ENCODE results near the gene PNMA6E. TPM values are rescaled to one million over a fixed set of nuclear protein-coding genes. Genes with fewer than 3 reads are reported as not detected.
A peak's percentile ranks its signal among the peaks of the same experiment; 100 is the strongest.

The PNMA6E gene
- total and polyA plus RNA-seq, 7 experiments from 2014 or later, result not detected

- no peaks in the 10 kb centered on the region for H3K36me3 Mint-ChIP-seq
- ChIA-PET CTCF (no interaction called here), POLR2A (no interaction called here)
- no peak for DNase-seq
- no peaks in the 10 kb centered on the region for H3K9me3 ChIP-seq (ENCODE audit: control insufficient read depth in 2 of 3, low read length in 3 of 3)
- intact Hi-C loops (cut with micrococcal nuclease), result no loop called here
- no peaks in the 10 kb centered on the region for H3K27me3 ChIP-seq (ENCODE audit: control insufficient read depth in 2 of 2, insufficient read depth in 2 of 2, low read length in 2 of 2)
- peaks cover 0 to 2% (median 0%) of the 10 kb centered on the region in 5 donors for H3K27me3 Mint-ChIP-seq
- no peak for ATAC-seq
- H3K4me3 Mint-ChIP-seq, result no peak overlapping the region
- no peaks in the 10 kb centered on the region for H3K36me3 ChIP-seq (ENCODE audit: control insufficient read depth in 2 of 3, insufficient read depth in 3 of 3, low read length in 3 of 3)
- H3K9me3 Mint-ChIP-seq, result peaks cover 0 to 5% (median 0%) of the 10 kb centered on the region in 11 donors
- no peaks in the 10 kb centered on the region for H3K4me1 Mint-ChIP-seq
- no peak overlapping the region for H3K27ac Mint-ChIP-seq
- no peak overlapping the region for H3K27ac ChIP-seq (ENCODE audit: low read depth, low read length)
- no peak overlapping the region for H3K4me3 ChIP-seq (ENCODE audit: low read length)
- H3K4me1 ChIP-seq (ENCODE audit: control insufficient read depth in 2 of 2, insufficient read depth in 2 of 2, low read length in 2 of 2), result no peaks in the 10 kb centered on the region
These were observed 41.3 kb upstream of the PNMA6E start for GRCh38 chrX:153442463-153442862.

GRCh38 chrX:153441981-153442380 lies 40.8 kb upstream of the PNMA6E start:
- H3K36me3 Mint-ChIP-seq, result no peaks in the 10 kb centered on the region
- no peak overlapping the region for H3K27ac Mint-ChIP-seq
- no peaks in the 10 kb centered on the region for H3K27me3 ChIP-seq (ENCODE audit: control insufficient read depth in 2 of 2, insufficient read depth in 2 of 2, low read length in 2 of 2)
- ChIA-PET POLR2A (interaction anchor here (0.6 kb wide), 1 partner anchor 145 kb away, joined by 3 read pairs; no protein-coding TSS in a partner anchor), CTCF (no interaction called here)
- H3K27me3 Mint-ChIP-seq, result peaks cover 0 to 2% (median 0%) of the 10 kb centered on the region in 5 donors
- H3K4me1 Mint-ChIP-seq, result no peaks in the 10 kb centered on the region
- no peaks in the 10 kb centered on the region for H3K36me3 ChIP-seq (ENCODE audit: control insufficient read depth in 2 of 3, insufficient read depth in 3 of 3, low read length in 3 of 3)
- ATAC-seq, result no peak
- no peak overlapping the region for H3K4me3 Mint-ChIP-seq
- peaks cover 0 to 5% (median 0%) of the 10 kb centered on the region in 11 donors for H3K9me3 Mint-ChIP-seq
- DNase-seq, result no peak
- intact Hi-C loops (cut with micrococcal nuclease), result no loop called here
- H3K9me3 ChIP-seq (ENCODE audit: control insufficient read depth in 2 of 3, low read length in 3 of 3), result no peaks in the 10 kb centered on the region
- H3K27ac ChIP-seq (ENCODE audit: low read depth, low read length), result no peak overlapping the region
- H3K4me3 ChIP-seq (ENCODE audit: low read length), result no peak overlapping the region
- H3K4me1 ChIP-seq (ENCODE audit: control insufficient read depth in 2 of 2, insufficient read depth in 2 of 2, low read length in 2 of 2), result no peaks in the 10 kb centered on the region

- Mint-ChIP-seq H3K27ac (no peak overlapping the region), H3K27me3 (peaks cover 0 to 2% (median 0%) of the 10 kb centered on the region in 5 donors), H3K4me1 (no peaks in the 10 kb centered on the region), H3K36me3 (no peaks in the 10 kb centered on the region), H3K4me3 (no peak overlapping the region), H3K9me3 (peaks cover 0 to 5% (median 0%) of the 10 kb centered on the region in 11 donors)
- no peaks in the 10 kb centered on the region for H3K4me1 ChIP-seq (ENCODE audit: control insufficient read depth in 2 of 2, insufficient read depth in 2 of 2, low read length in 2 of 2)
- intact Hi-C loops (cut with micrococcal nuclease), result no loop called here
- no peaks in the 10 kb centered on the region for H3K9me3 ChIP-seq (ENCODE audit: control insufficient read depth in 2 of 3, low read length in 3 of 3)
- H3K36me3 ChIP-seq (ENCODE audit: control insufficient read depth in 2 of 3, insufficient read depth in 3 of 3, low read length in 3 of 3), result no peaks in the 10 kb centered on the region
- ATAC-seq (no peak), DNase-seq (no peak)
- ChIA-PET CTCF (no interaction called here), POLR2A (interaction anchor here (0.6 kb wide), 1 partner anchor 146 kb away, joined by 3 read pairs; no protein-coding TSS in a partner anchor)
- H3K27me3 ChIP-seq (ENCODE audit: control insufficient read depth in 2 of 2, insufficient read depth in 2 of 2, low read length in 2 of 2), result no peaks in the 10 kb centered on the region
- no peak overlapping the region for H3K27ac ChIP-seq (ENCODE audit: low read depth, low read length)
- no peak overlapping the region for H3K4me3 ChIP-seq (ENCODE audit: low read length)
These were observed 40.1 kb upstream of the PNMA6E start for GRCh38 chrX:153441296-153441695.

- POLR2A ChIA-PET, result no interaction called here
- CTCF ChIA-PET, result no interaction called here
These were observed 39.5 kb upstream of the PNMA6E start for GRCh38 chrX:153440556-153441135.

GRCh38 chrX:153439977-153440376 lies 38.8 kb upstream of the PNMA6E start:
- peaks cover 0 to 2% (median 0%) of the 10 kb centered on the region in 5 donors for H3K27me3 Mint-ChIP-seq
- ChIA-PET CTCF (interaction anchor here (0.6 kb wide), 1 partner anchor 1100 kb away, joined by 7 read pairs; no protein-coding TSS in a partner anchor), POLR2A (no interaction called here)
- H3K36me3 Mint-ChIP-seq, result no peaks in the 10 kb centered on the region
- peaks cover 0 to 5% (median 0%) of the 10 kb centered on the region in 11 donors for H3K9me3 Mint-ChIP-seq
- H3K27ac Mint-ChIP-seq, result peak overlapping the region in 1 of 9 donors; percentile 26
- Histone ChIP-seq H3K27ac (ENCODE audit: low read depth, low read length) (no peak overlapping the region), H3K9me3 (ENCODE audit: control insufficient read depth in 2 of 3, low read length in 3 of 3) (no peaks in the 10 kb centered on the region), H3K27me3 (ENCODE audit: control insufficient read depth in 2 of 2, insufficient read depth in 2 of 2, low read length in 2 of 2) (no peaks in the 10 kb centered on the region), H3K4me3 (ENCODE audit: low read length) (no peak overlapping the region), H3K4me1 (ENCODE audit: control insufficient read depth in 2 of 2, insufficient read depth in 2 of 2, low read length in 2 of 2) (no peaks in the 10 kb centered on the region), H3K36me3 (ENCODE audit: control insufficient read depth in 2 of 3, insufficient read depth in 3 of 3, low read length in 3 of 3) (no peaks in the 10 kb centered on the region)
- H3K4me3 Mint-ChIP-seq, result no peak overlapping the region
- no peaks in the 10 kb centered on the region for H3K4me1 Mint-ChIP-seq
- no peak for ATAC-seq
- DNase-seq, result no peak
- intact Hi-C loops (cut with micrococcal nuclease), result no loop called here

More at GRCh38 chrX:153440556-153441135, 39.5 kb upstream of the PNMA6E start:
- H3K36me3 Mint-ChIP-seq, result no peaks in the 10 kb centered on the region
- H3K9me3 ChIP-seq (ENCODE audit: control insufficient read depth in 2 of 3, low read length in 3 of 3), result no peaks in the 10 kb centered on the region
- no peaks in the 10 kb centered on the region for H3K27me3 ChIP-seq (ENCODE audit: control insufficient read depth in 2 of 2, insufficient read depth in 2 of 2, low read length in 2 of 2)
- H3K27me3 Mint-ChIP-seq, result peaks cover 0 to 2% (median 0%) of the 10 kb centered on the region in 5 donors
- H3K4me1 ChIP-seq (ENCODE audit: control insufficient read depth in 2 of 2, insufficient read depth in 2 of 2, low read length in 2 of 2), result no peaks in the 10 kb centered on the region
- intact Hi-C loops (cut with micrococcal nuclease), result no loop called here
- H3K4me1 Mint-ChIP-seq, result no peaks in the 10 kb centered on the region
- ATAC-seq (no peak), DNase-seq (no peak)
- no peak overlapping the region for H3K27ac ChIP-seq (ENCODE audit: low read depth, low read length)
- no peak overlapping the region for H3K4me3 Mint-ChIP-seq
- H3K9me3 Mint-ChIP-seq, result peaks cover 0 to 5% (median 0%) of the 10 kb centered on the region in 11 donors
- H3K36me3 ChIP-seq (ENCODE audit: control insufficient read depth in 2 of 3, insufficient read depth in 3 of 3, low read length in 3 of 3), result no peaks in the 10 kb centered on the region
- no peak overlapping the region for H3K4me3 ChIP-seq (ENCODE audit: low read length)
- H3K27ac Mint-ChIP-seq, result no peak overlapping the region

GRCh38 chrX:153438532-153438931 lies 37.4 kb upstream of the PNMA6E start:
- H3K36me3 Mint-ChIP-seq, result no peaks in the 10 kb centered on the region
- H3K4me1 Mint-ChIP-seq, result no peaks in the 10 kb centered on the region
- no peak for ATAC-seq
- no peak overlapping the region for H3K27ac Mint-ChIP-seq
- Histone ChIP-seq H3K36me3 (ENCODE audit: control insufficient read depth in 2 of 3, insufficient read depth in 3 of 3, low read length in 3 of 3) (no peaks in the 10 kb centered on the region), H3K4me1 (ENCODE audit: control insufficient read depth in 2 of 2, insufficient read depth in 2 of 2, low read length in 2 of 2) (no peaks in the 10 kb centered on the region), H3K27me3 (ENCODE audit: control insufficient read depth in 2 of 2, insufficient read depth in 2 of 2, low read length in 2 of 2) (no peaks in the 10 kb centered on the region), H3K9me3 (ENCODE audit: control insufficient read depth in 2 of 3, low read length in 3 of 3) (no peaks in the 10 kb centered on the region), H3K27ac (ENCODE audit: low read depth, low read length) (no peak overlapping the region), H3K4me3 (ENCODE audit: low read length) (no peak overlapping the region)
- no peak for DNase-seq
- intact Hi-C loops (cut with micrococcal nuclease), result no loop called here
- ChIA-PET POLR2A (no interaction called here), CTCF (no interaction called here)
- H3K4me3 Mint-ChIP-seq, result no peak overlapping the region
- H3K9me3 Mint-ChIP-seq, result peaks cover 0 to 5% (median 0%) of the 10 kb centered on the region in 11 donors
- H3K27me3 Mint-ChIP-seq, result peaks cover 0 to 2% (median 0%) of the 10 kb centered on the region in 5 donors

GRCh38 chrX:153435845-153436244 lies 34.7 kb upstream of the PNMA6E start:
- H3K36me3 ChIP-seq (ENCODE audit: control insufficient read depth in 2 of 3, insufficient read depth in 3 of 3, low read length in 3 of 3), result no peaks in the 10 kb centered on the region
- CTCF ChIA-PET, result no interaction called here
- no peak overlapping the region for H3K4me3 ChIP-seq (ENCODE audit: low read length)
- H3K4me3 Mint-ChIP-seq, result no peak overlapping the region
- H3K9me3 ChIP-seq (ENCODE audit: control insufficient read depth in 2 of 3, low read length in 3 of 3), result no peaks in the 10 kb centered on the region
- no peaks in the 10 kb centered on the region for H3K4me1 Mint-ChIP-seq
- peaks cover 0 to 9% (median 0%) of the 10 kb centered on the region in 11 donors for H3K9me3 Mint-ChIP-seq
- intact Hi-C loops (cut with micrococcal nuclease), result no loop called here
- no peaks in the 10 kb centered on the region for H3K4me1 ChIP-seq (ENCODE audit: control insufficient read depth in 2 of 2, insufficient read depth in 2 of 2, low read length in 2 of 2)
- POLR2A ChIA-PET, result no interaction called here
- no peak for DNase-seq
- H3K27ac Mint-ChIP-seq, result peak overlapping the region in 1 of 9 donors; percentile 62
- no peaks in the 10 kb centered on the region for H3K36me3 Mint-ChIP-seq
- no peaks in the 10 kb centered on the region for H3K27me3 ChIP-seq (ENCODE audit: control insufficient read depth in 2 of 2, insufficient read depth in 2 of 2, low read length in 2 of 2)
- ATAC-seq, result no peak
- H3K27me3 Mint-ChIP-seq, result peaks cover 0 to 4% (median 0%) of the 10 kb centered on the region in 5 donors
- H3K27ac ChIP-seq (ENCODE audit: low read depth, low read length), result no peak overlapping the region
